ENCODE results near the gene JAZF1. TPM values are rescaled to one million over a fixed set of nuclear protein-coding genes. Genes with fewer than 3 reads are reported as not detected.

Gene JAZF1
- total and polyA plus RNA-seq, 10 of the 15 experiments (the other 5 are each of a cell fraction or from before 2014, with no cell fraction given), result 0.04 to 0.82 (median 0.15) TPM; not detected in 3

DNA sequence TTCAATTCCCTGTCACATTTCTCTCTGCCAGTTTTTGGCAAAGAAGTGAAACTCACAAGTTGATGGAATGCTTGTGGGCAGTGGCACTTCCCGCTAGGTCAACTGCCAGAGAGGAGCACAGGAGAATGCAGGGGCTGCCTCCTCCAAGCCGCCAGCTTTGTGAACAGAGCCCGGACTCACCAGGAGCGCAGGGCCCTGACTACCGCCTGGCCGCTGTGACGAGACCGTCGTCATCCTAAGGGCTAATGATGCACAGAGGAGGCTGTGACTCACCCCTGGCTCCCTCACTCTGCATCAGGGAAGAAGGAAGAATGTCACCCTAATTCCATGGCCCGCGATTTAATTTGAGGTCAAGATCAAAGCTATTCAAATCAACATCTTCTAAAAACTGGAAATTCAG lies 316.7 kb downstream of the JAZF1 start:
- Histone ChIP-seq H3K27ac (ENCODE audit: control insufficient read depth, insufficient read depth) (no peak overlapping the region), H2AFZ (ENCODE audit: control insufficient read depth, low read depth, low read length) (no peak overlapping the region), H3K4me1 (ENCODE audit: control insufficient read depth, insufficient read depth, low read length) (no peaks in the 10 kb centered on the region), H3K4me3 (no peak overlapping the region), H3K4me2 (ENCODE audit: control insufficient read depth, insufficient read depth) (no peak overlapping the region), H3K79me2 (ENCODE audit: control insufficient read depth, insufficient read depth, low read length) (no peaks in the 10 kb centered on the region), H3K27me3 (replicated peaks in 1 of 2; ENCODE audit: control insufficient read depth in 2 of 2, insufficient read depth in 2 of 2, low read length in 1 of 2) (no peaks in the 10 kb centered on the region; a peak in 3 of 4 replicates), H3K9me3 (replicated peaks; ENCODE audit: control insufficient read depth, insufficient read depth, low read length) (no peaks in the 10 kb centered on the region), H3K36me3 (ENCODE audit: control insufficient read depth in 2 of 2, insufficient read depth in 2 of 2, low read length in 1 of 2) (no peaks in the 10 kb centered on the region), H4K20me1 (ENCODE audit: control insufficient read depth, insufficient read depth) (no peaks in the 10 kb centered on the region), H3K9ac (ENCODE audit: control insufficient read depth, insufficient read depth, low read length) (no peak overlapping the region)
- TF ChIP-seq MEF2A (IDR thresholded peaks at IDR 0.05; ENCODE audit: insufficient read depth, low read depth, low read length) (no peak), ATF3 (IDR thresholded peaks at IDR 0.05; ENCODE audit: borderline replicate concordance, extremely low read depth, low read depth, low read length) (no peak), BCL11A (IDR thresholded peaks at IDR 0.05; ENCODE audit: low read depth, low read length) (no peak), CHD2 (IDR thresholded peaks at IDR 0.05; ENCODE audit: borderline replicate concordance, low read depth, low read length) (no peak), RFX5 (IDR thresholded peaks at IDR 0.05; ENCODE audit: low read depth, low read length) (no peak)
- FAIRE-seq (no peak), ATAC-seq (no peak), DNase-seq (ENCODE audit: low read depth, low spot score) (no peak)
- POLR2A ChIA-PET, result no interaction called here
- BruUV-seq (replicated peaks), result no TSS peak
- intact Hi-C loops (cut with micrococcal nuclease; ENCODE audit: unreplicated experiment), result no loop called here
- RAD21 ChIA-PET (ENCODE audit: unreplicated experiment), result no interaction called here
- WGBS (ENCODE audit: insufficient coverage, insufficient replicate concordance, low lambda C conversion rate, missing lambda C conversion rate), result 85% methylated on average over 11 of the region's 11 CpGs
- SMC1A ChIA-PET (ENCODE audit: uncharacterized antibody, unreplicated experiment), result interaction anchor here (0.6 kb wide), 1 partner anchor 58 kb away, joined by 3 read pairs; no protein-coding TSS in a partner anchor
- in situ Hi-C loops (cut with MboI), result no loop called here
- CTCF ChIA-PET, result interaction anchor here (0.7 to 1.7 kb wide), 2 partner anchors 12 to 26 kb away, joined by 3 to 4 read pairs; no protein-coding TSS in a partner anchor

DNA sequence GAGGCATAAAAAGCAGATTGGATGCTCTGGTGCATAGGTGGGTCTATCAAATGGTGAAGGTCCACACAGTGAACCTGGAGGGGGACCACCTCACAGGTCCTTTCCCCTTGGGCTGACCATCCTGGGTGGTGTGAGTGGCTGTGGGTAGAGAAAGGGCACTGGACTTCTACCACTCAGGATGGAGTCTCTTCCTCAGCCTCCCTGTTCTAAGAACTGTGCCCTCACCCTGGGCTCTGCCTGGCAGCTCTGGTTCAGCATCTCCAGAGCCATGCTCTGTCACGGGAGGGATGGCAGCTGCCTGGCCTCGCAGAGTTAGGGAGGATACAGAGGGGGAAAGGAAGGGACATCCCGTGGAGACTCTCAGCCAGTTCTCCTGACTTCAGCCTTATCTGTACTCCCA lies 318.8 kb downstream of the JAZF1 start:
- FAIRE-seq (no peak), ATAC-seq (no peak), DNase-seq (ENCODE audit: low read depth, low spot score) (no peak)
- WGBS (ENCODE audit: insufficient coverage, insufficient replicate concordance, low lambda C conversion rate, missing lambda C conversion rate), result 0% methylated on average over 3 of the region's 3 CpGs
- ChIA-PET POLR2A (no interaction called here), CTCF (interaction anchor here (0.6 to 1.5 kb wide), 3 partner anchors 56 to 142 kb away, joined by 3 to 4 read pairs (median 3); no protein-coding TSS in a partner anchor), RAD21 (ENCODE audit: unreplicated experiment) (no interaction called here), SMC1A (ENCODE audit: uncharacterized antibody, unreplicated experiment) (no interaction called here)
- Histone ChIP-seq H3K4me3 (no peak overlapping the region), H3K36me3 (ENCODE audit: control insufficient read depth in 2 of 2, insufficient read depth in 2 of 2, low read length in 1 of 2) (no peaks in the 10 kb centered on the region), H3K27ac (ENCODE audit: control insufficient read depth, insufficient read depth) (no peak overlapping the region), H4K20me1 (ENCODE audit: control insufficient read depth, insufficient read depth) (no peaks in the 10 kb centered on the region), H3K4me2 (ENCODE audit: control insufficient read depth, insufficient read depth) (no peak overlapping the region), H3K9me3 (replicated peaks; ENCODE audit: control insufficient read depth, insufficient read depth, low read length) (no peaks in the 10 kb centered on the region), H3K4me1 (ENCODE audit: control insufficient read depth, insufficient read depth, low read length) (no peaks in the 10 kb centered on the region), H3K27me3 (replicated peaks in 1 of 2; ENCODE audit: control insufficient read depth in 2 of 2, insufficient read depth in 2 of 2, low read length in 1 of 2) (no peaks in the 10 kb centered on the region; a peak in 3 of 4 replicates), H3K9ac (ENCODE audit: control insufficient read depth, insufficient read depth, low read length) (no peak overlapping the region), H3K79me2 (ENCODE audit: control insufficient read depth, insufficient read depth, low read length) (no peaks in the 10 kb centered on the region), H2AFZ (ENCODE audit: control insufficient read depth, low read depth, low read length) (no peak overlapping the region)
- no TSS peak for BruUV-seq (replicated peaks)
- in situ Hi-C loops (cut with MboI), result no loop called here
- TF ChIP-seq MYB (IDR thresholded peaks at IDR 0.05; ENCODE audit: borderline replicate concordance, low read depth, low read length) (no peak), SMARCA5 (IDR thresholded peaks at IDR 0.05) (no peak), IRF4 (IDR thresholded peaks at IDR 0.05; ENCODE audit: low read depth, low read length) (no peak)
- intact Hi-C loops (cut with micrococcal nuclease; ENCODE audit: unreplicated experiment), result no loop called here
